ENCODE measurements around the gene M1AP. TPM values are rescaled to one million over a fixed set of nuclear protein-coding genes. Genes with fewer than 3 reads are reported as not detected.

The M1AP gene, protein sequence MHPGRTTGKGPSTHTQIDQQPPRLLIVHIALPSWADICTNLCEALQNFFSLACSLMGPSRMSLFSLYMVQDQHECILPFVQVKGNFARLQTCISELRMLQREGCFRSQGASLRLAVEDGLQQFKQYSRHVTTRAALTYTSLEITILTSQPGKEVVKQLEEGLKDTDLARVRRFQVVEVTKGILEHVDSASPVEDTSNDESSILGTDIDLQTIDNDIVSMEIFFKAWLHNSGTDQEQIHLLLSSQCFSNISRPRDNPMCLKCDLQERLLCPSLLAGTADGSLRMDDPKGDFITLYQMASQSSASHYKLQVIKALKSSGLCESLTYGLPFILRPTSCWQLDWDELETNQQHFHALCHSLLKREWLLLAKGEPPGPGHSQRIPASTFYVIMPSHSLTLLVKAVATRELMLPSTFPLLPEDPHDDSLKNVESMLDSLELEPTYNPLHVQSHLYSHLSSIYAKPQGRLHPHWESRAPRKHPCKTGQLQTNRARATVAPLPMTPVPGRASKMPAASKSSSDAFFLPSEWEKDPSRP
- total RNA-seq (under 1 TPM in 4 of 7 donors, not detected in 3; 0.36 to 0.50 (median 0.45) TPM), polyA plus RNA-seq (under 1 TPM; 0.42 to 0.72 TPM)
- long read RNA-seq, donor 1 = 0 reads
- long read RNA-seq, donor 2, partial matches to known transcripts = 0 of 4 reads
- long read RNA-seq, donor 2, other reads (novel, unspliced or antisense) = 0 of 4 reads
- long read RNA-seq, donor 3 = 0 reads

DNA sequence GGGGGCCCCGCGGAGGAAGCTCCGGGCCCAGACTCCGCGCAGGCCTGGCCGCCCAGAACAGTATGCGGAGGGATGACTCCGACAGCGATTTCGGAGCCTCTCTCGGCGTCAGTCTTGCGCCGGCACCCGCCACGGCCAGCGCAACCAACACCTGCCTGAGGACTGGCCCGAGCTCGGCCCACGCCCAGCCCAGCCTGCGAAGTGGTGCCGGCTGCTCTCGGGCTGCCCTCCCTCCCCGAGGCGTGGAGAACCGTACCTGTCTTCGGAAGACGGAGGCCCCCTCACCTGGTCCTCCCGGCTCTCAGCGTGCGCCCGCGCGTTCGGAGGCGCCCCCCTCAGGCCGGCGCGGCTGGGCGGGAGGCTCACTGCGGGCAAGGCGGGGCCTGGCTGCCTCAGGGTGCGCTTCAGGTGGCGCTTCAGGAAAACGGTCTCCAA, at the start of gene M1AP:
Gene M1AP, minus strand, starts transcription at position 322 of the 435 bp plus-strand sequence. CDS start 8,055 bp downstream, outside the sequence.
- Histone ChIP-seq H3K4me3 (no peak within 1 kb of the TSS), H3K4me1 (ENCODE audit: insufficient read depth) (no peaks in the 10 kb centered on the region), H3K36me3 (no peaks in the 10 kb centered on the region), H3K9me3 (no peaks in the 10 kb centered on the region), H3K27ac (no peak within 1 kb of the TSS), H3K27me3 (no peaks in the 10 kb centered on the region)
- 15 to 22% (median 16%) methylated on average over 33 to 45 of the region's 45 CpGs for WGBS, 3 donors
- no peak for DNase-seq
- TF ChIP-seq POLR2A (IDR thresholded peaks at IDR 0.05) (no peak), EP300 (IDR thresholded peaks at IDR 0.05) (no peak)
- TF ChIP-seq, protein P1, sequence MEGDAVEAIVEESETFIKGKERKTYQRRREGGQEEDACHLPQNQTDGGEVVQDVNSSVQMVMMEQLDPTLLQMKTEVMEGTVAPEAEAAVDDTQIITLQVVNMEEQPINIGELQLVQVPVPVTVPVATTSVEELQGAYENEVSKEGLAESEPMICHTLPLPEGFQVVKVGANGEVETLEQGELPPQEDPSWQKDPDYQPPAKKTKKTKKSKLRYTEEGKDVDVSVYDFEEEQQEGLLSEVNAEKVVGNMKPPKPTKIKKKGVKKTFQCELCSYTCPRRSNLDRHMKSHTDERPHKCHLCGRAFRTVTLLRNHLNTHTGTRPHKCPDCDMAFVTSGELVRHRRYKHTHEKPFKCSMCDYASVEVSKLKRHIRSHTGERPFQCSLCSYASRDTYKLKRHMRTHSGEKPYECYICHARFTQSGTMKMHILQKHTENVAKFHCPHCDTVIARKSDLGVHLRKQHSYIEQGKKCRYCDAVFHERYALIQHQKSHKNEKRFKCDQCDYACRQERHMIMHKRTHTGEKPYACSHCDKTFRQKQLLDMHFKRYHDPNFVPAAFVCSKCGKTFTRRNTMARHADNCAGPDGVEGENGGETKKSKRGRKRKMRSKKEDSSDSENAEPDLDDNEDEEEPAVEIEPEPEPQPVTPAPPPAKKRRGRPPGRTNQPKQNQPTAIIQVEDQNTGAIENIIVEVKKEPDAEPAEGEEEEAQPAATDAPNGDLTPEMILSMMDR (IDR thresholded peaks at IDR 0.05) = no peak
- intact Hi-C loops (cut with DNase I) = no loop called here

DNA sequence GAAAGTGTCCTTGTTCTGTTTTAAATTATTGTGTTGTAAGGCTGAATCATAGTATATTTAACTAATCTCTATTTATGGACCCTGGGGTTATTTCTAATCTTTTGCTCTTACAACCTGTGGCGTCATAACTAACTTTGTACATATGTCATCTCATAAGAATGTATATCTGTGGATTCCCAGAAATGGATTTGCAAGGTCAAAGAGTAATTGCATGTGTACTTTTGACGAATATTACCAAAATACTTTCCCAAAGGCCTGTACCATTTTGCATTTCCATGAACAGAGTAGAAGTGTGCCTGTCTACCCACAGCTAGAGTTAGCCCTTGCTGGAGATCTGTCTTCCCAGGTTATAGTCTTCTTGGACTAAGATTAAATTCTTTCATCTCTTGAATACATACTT, 48.7 kb upstream of the M1AP start:
- Histone ChIP-seq H3K27ac (no peak overlapping the region), H3K4me3 (no peak overlapping the region), H3K4me1 (ENCODE audit: insufficient read depth) (no peaks in the 10 kb centered on the region), H3K27me3 (no peaks in the 10 kb centered on the region), H3K36me3 (no peaks in the 10 kb centered on the region), H3K9me3 (no peaks in the 10 kb centered on the region)
- DNase-seq = no peak
- 72 to 76% (median 74%) methylated on average over 2 of the region's 2 CpGs for WGBS, 3 donors
- TF ChIP-seq, protein P1 (IDR thresholded peaks at IDR 0.05) = no peak
- TF ChIP-seq POLR2A (IDR thresholded peaks at IDR 0.05) (no peak), EP300 (IDR thresholded peaks at IDR 0.05) (no peak)
- intact Hi-C loops (cut with DNase I) = loop anchor here in 1 of 4 donors (10.0 kb wide), 1 partner anchor 188 kb away; no protein-coding TSS in a partner anchor

DNA sequence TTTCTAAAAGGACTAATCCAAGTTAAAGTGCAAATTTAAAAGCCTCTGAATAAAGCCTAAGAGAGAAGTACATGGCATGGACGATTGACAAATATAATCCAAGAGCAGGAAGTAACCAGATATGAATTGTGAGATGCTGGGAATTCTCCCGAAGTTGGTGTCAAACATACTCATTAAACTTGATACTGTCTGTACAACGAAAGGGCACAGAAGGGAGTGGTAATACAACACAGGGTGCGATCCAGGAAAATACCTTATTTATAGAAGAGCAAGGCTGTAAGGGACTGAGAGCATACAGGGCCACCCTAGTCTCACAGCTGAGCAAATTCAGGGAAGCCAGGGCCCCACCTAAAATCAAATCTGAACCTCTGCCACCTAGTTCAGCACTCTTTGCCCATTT, 47.5 kb upstream of the M1AP start:
- DNase-seq = no peak
- no peak for TF ChIP-seq EP300 (IDR thresholded peaks at IDR 0.05)
- no peak for TF ChIP-seq POLR2A (IDR thresholded peaks at IDR 0.05)
- TF ChIP-seq, protein P1 (IDR thresholded peaks at IDR 0.05) = no peak
- H3K4me1 ChIP-seq (ENCODE audit: insufficient read depth) = no peaks in the 10 kb centered on the region
- intact Hi-C loops (cut with DNase I) = loop anchor here in 1 of 4 donors (10.0 kb wide), 1 partner anchor 189 kb away; no protein-coding TSS in a partner anchor
- no peak overlapping the region for H3K4me3 ChIP-seq
- H3K36me3 ChIP-seq = no peaks in the 10 kb centered on the region
- H3K27me3 ChIP-seq = no peaks in the 10 kb centered on the region
- 62 to 77% (median 67%) methylated on average over 4 of the region's 4 CpGs for WGBS, 3 donors
- no peaks in the 10 kb centered on the region for H3K9me3 ChIP-seq
- H3K27ac ChIP-seq = no peak overlapping the region

DNA sequence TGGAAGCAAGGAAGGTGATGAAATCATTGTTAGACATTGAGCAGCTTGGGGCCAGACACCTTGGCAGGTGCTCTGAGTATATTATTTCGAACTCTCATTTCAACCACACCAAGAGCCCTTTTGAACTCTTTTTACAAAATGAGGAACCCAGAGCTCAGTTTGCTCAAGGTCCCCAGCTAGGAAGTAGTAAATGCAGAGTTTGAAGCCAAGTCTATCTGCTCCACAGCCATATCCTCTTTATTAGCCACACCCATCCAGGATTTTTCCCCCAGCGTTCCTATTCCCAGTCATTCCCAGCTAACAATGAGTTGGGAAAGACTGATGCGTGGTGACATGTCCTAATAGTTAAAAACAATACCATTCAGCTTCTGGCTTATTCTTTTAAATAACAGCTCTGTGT, 46.2 kb upstream of the M1AP start:
- no peak for DNase-seq
- Histone ChIP-seq H3K4me3 (no peak overlapping the region), H3K4me1 (ENCODE audit: insufficient read depth) (no peaks in the 10 kb centered on the region), H3K27ac (no peak overlapping the region), H3K36me3 (no peaks in the 10 kb centered on the region), H3K27me3 (no peaks in the 10 kb centered on the region), H3K9me3 (no peaks in the 10 kb centered on the region)
- WGBS, 3 donors = 82 to 88% (median 85%) methylated on average over 3 of the region's 3 CpGs
- TF ChIP-seq, protein P1 (IDR thresholded peaks at IDR 0.05) = no peak
- TF ChIP-seq POLR2A (IDR thresholded peaks at IDR 0.05) (no peak), EP300 (IDR thresholded peaks at IDR 0.05) (no peak)
- intact Hi-C loops (cut with DNase I) = loop anchor here in 2 of 4 donors (5.0 to 10.0 kb wide), 2 partner anchors 183 to 191 kb away; no protein-coding TSS in a partner anchor
